H9 (cell line): ENCODE results near the gene FCHSD2. TPM values are rescaled to one million over a fixed set of nuclear protein-coding genes. Genes with fewer than 3 reads are reported as not detected.

Experiments used
- DNase-seq: peaks from one replicate; pipeline ENCODE4 v3.0.0-alpha.2; 2017
- H2AFZ ChIP-seq: one replicate; pipeline ENCODE4 v1.6.1; 2013; ENCODE audit warnings: mild to moderate bottlenecking, low read length, control low read depth, moderate library complexity
- H2AK5ac ChIP-seq: 2 replicates; pipeline ENCODE4 v1.6.1; 2013; ENCODE audit warnings: low read length, control low read depth, mixed read lengths; ENCODE audit not compliant: insufficient read length
- H2BK120ac ChIP-seq: one replicate; pipeline ENCODE4 v1.6.1; 2013; ENCODE audit warnings: low read depth, mild to moderate bottlenecking, low read length, control low read depth, inconsistent platforms; ENCODE audit not compliant: poor library complexity, severe bottlenecking
- H2BK12ac ChIP-seq: 2 replicates; pipeline ENCODE4 v1.6.1; 2013; ENCODE audit warnings: low read length, control low read depth, mixed read lengths, low read depth; ENCODE audit not compliant: insufficient read length
- H2BK15ac ChIP-seq: 2 replicates; pipeline ENCODE4 v1.6.1; 2013; ENCODE audit warnings: low read depth, low read length, control low read depth
- H2BK20ac ChIP-seq: one replicate; pipeline ENCODE4 v1.6.1; 2013; ENCODE audit warnings: low read depth, mild to moderate bottlenecking, low read length, control low read depth, inconsistent platforms; ENCODE audit not compliant: poor library complexity, severe bottlenecking
- H2BK5ac ChIP-seq: 2 replicates; pipeline ENCODE4 v1.6.1; 2013; ENCODE audit warnings: low read length, control low read depth, mixed read lengths; ENCODE audit not compliant: insufficient read length
- H3K14ac ChIP-seq: 2 replicates; pipeline ENCODE4 v1.6.1; 2013; ENCODE audit warnings: low read length, control low read depth; ENCODE audit not compliant: insufficient read depth
- H3K18ac ChIP-seq: 2 replicates; pipeline ENCODE4 v1.6.1; 2013; ENCODE audit warnings: low read depth, mild to moderate bottlenecking, mixed read lengths, low read length, control low read depth; ENCODE audit not compliant: insufficient read length
- H3K23ac ChIP-seq: 2 replicates; pipeline ENCODE4 v1.6.1; 2013; ENCODE audit warnings: low read length, control low read depth, mixed read lengths, low read depth; ENCODE audit not compliant: insufficient read length
- H3K23me2 ChIP-seq: 2 replicates; pipeline ENCODE4 v1.6.1; 2013; ENCODE audit warnings: low read depth, mild to moderate bottlenecking, mixed read lengths, low read length, control low read depth; ENCODE audit not compliant: insufficient read length, poor library complexity, severe bottlenecking
- H3K27ac ChIP-seq: 2 replicates; pipeline ENCODE4 v1.5.1; 2013; ENCODE audit warnings: low read length, control low read depth, mixed read lengths, low read depth; ENCODE audit not compliant: insufficient read length
- H3K27me3 ChIP-seq: 2 replicates; pipeline ENCODE4 v1.6.1; 2013; ENCODE audit warnings: low read length, control low read depth, inconsistent platforms; ENCODE audit not compliant: insufficient read depth
- H3K4ac ChIP-seq: 2 replicates; pipeline ENCODE4 v1.6.1; 2013; ENCODE audit warnings: low read depth, mild to moderate bottlenecking, control low read depth, inconsistent platforms, low read length, moderate library complexity
- H3K4me1 ChIP-seq: 2 replicates; pipeline ENCODE4 v1.6.1; 2013; ENCODE audit warnings: low read length, control low read depth, inconsistent platforms; ENCODE audit not compliant: insufficient read depth
- H3K4me2 ChIP-seq: 2 replicates; pipeline ENCODE4 v1.6.1; 2013; ENCODE audit warnings: low read length, control low read depth, mixed read lengths; ENCODE audit not compliant: insufficient read length, insufficient read depth
- H3K56ac ChIP-seq: 2 replicates; pipeline ENCODE4 v1.6.1; 2013; ENCODE audit warnings: low read depth, mild to moderate bottlenecking, mixed read lengths, low read length, control low read depth; ENCODE audit not compliant: insufficient read length
- H3K79me1 ChIP-seq: 2 replicates; pipeline ENCODE4 v1.6.1; 2013; ENCODE audit warnings: low read depth, mild to moderate bottlenecking, moderate library complexity, low read length, control low read depth, inconsistent platforms; ENCODE audit not compliant: insufficient read depth, poor library complexity, severe bottlenecking
- H3K79me2 ChIP-seq: 2 replicates; pipeline ENCODE4 v1.6.1; 2013; ENCODE audit warnings: low read length, control low read depth, inconsistent platforms; ENCODE audit not compliant: insufficient read depth
- H3K9ac ChIP-seq: 2 replicates; pipeline ENCODE4 v1.6.1; 2013; ENCODE audit warnings: low read length, control low read depth, mixed read lengths; ENCODE audit not compliant: insufficient read length; ENCODE audit errors: extremely low read depth
- H3K9me3 ChIP-seq: one replicate; pipeline ENCODE4 v1.6.1; 2013; ENCODE audit warnings: low read depth, low read length, inconsistent platforms; ENCODE audit not compliant: control insufficient read depth
- H3T11ph ChIP-seq: one replicate; pipeline ENCODE4 v1.6.1; 2013; ENCODE audit warnings: mild to moderate bottlenecking, low read length, control low read depth, inconsistent platforms
- H4K20me1 ChIP-seq: one replicate; pipeline ENCODE4 v1.6.1; 2013; ENCODE audit not compliant: control insufficient read depth, insufficient read length, insufficient read depth
- H4K5ac ChIP-seq: 2 replicates; pipeline ENCODE4 v1.6.1; 2013; ENCODE audit warnings: low read depth, mild to moderate bottlenecking, mixed read lengths, low read length, control low read depth; ENCODE audit not compliant: insufficient read length
- H4K8ac ChIP-seq: replicated peaks from 2 replicates; pipeline ENCODE4 v1.6.1; 2013; ENCODE audit warnings: low read length, control low read depth, mixed read lengths, low read depth; ENCODE audit not compliant: insufficient read length
- H4K91ac ChIP-seq: 2 replicates; pipeline ENCODE4 v1.6.1; 2013; ENCODE audit warnings: low read depth, mild to moderate bottlenecking, moderate library complexity, mixed read lengths, low read length, control low read depth; ENCODE audit not compliant: insufficient read length
- H3K27ac Mint-ChIP-seq, 3 experiments: 2 replicates in 2 of 3; 3 replicates in 1 of 3; pipeline ENCODE4 v1.8.0; 2020 to 2021; ENCODE audit warnings: mixed read lengths in 3 of 3, mild to moderate bottlenecking in 1 of 3, moderate library complexity in 1 of 3
- H3K27me3 Mint-ChIP-seq: 2 replicates; pipeline ENCODE4 v1.8.0; 2021; ENCODE audit warnings: low read depth, mild to moderate bottlenecking, moderate library complexity, mixed read lengths
- H3K36me3 Mint-ChIP-seq, 3 experiments: 2 replicates in 2 of 3; 3 replicates in 1 of 3; pipeline ENCODE4 v1.8.0; 2020 to 2021; ENCODE audit warnings: low read depth in 3 of 3, mixed read lengths in 3 of 3; ENCODE audit not compliant: insufficient read depth in 1 of 3
- H3K4me1 Mint-ChIP-seq, 2 experiments: 2 replicates each; pipeline ENCODE4 v1.8.0; 2020; ENCODE audit warnings: mixed read lengths in 2 of 2
- H3K4me3 Mint-ChIP-seq, 2 experiments: 2 replicates in 1 of 2; 3 replicates in 1 of 2; pipeline ENCODE4 v1.8.0; 2020 to 2021; ENCODE audit warnings: mild to moderate bottlenecking in 2 of 2, mixed read lengths in 2 of 2, moderate library complexity in 1 of 2
- H3K9me3 Mint-ChIP-seq, 2 experiments: 2 replicates in 1 of 2; 3 replicates in 1 of 2; pipeline ENCODE4 v1.8.0; 2020; ENCODE audit warnings: mild to moderate bottlenecking in 2 of 2, mixed read lengths in 2 of 2, moderate library complexity in 1 of 2
- WGBS: extraction: QIAGEN DNeasy Blood & Tissue Kit; methylation state at CpG from one replicate; pipeline ENCODE4 v1.1.7; 2013; ENCODE audit warnings: missing lambda C conversion rate, low lambda C conversion rate, mixed read lengths; ENCODE audit not compliant: insufficient read length; ENCODE audit errors: extremely low coverage; 5-methylcytosine and 5-hydroxymethylcytosine counted together
- total RNA-seq: library from RNA; stranded (reverse); gene quantifications from 2 replicates; pipeline ENCODE4 v1.2.1, GENCODE V29; 2021
- TF ChIP-seq, protein P1 (sequence below): fragments of 200-600 bp; sonication (generic); conservative IDR thresholded peaks from 3 replicates; pipeline ENCODE4 v1.8.0; 2021; ENCODE audit warnings: antibody characterized with exemption, mild to moderate bottlenecking

The FCHSD2 gene
- total RNA-seq, 1 experiment from 2014 or later: 17.8 TPM

- H2AFZ ChIP-seq: no peak overlapping the region
Observed at GRCh38 chr11:72947229-72947628, 194.9 kb downstream of the FCHSD2 start.

More at GRCh38 chr11:72947229-72947628, 194.9 kb downstream of the FCHSD2 start:
- Histone ChIP-seq H3K9me3 (no peaks in the 10 kb centered on the region), H3K4me2 (no peak overlapping the region), H2BK5ac (no peak overlapping the region), H2BK120ac (no peak overlapping the region), H3K27ac (no peak overlapping the region), H3K23me2 (no peaks in the 10 kb centered on the region), H2BK12ac (no peak overlapping the region), H4K8ac (no peak overlapping the region), H3T11ph (no peak overlapping the region), H3K14ac (no peak overlapping the region), H3K23ac (no peak overlapping the region), H3K79me1 (no peaks in the 10 kb centered on the region), H3K9ac (no peak overlapping the region), H3K56ac (no peak overlapping the region), H2BK15ac (no peak overlapping the region), H3K4me1 (no peaks in the 10 kb centered on the region; the same call in 1 of the 2 replicates), H4K5ac (no peak overlapping the region), H4K20me1 (no peaks in the 10 kb centered on the region), H4K91ac (no peak overlapping the region), H2BK20ac (no peak overlapping the region), H2AK5ac (no peak overlapping the region), H3K79me2 (no peaks in the 10 kb centered on the region), H3K18ac (no peak overlapping the region), H3K4ac (no peak overlapping the region), H3K27me3 (no peaks in the 10 kb centered on the region)
- Mint-ChIP-seq H3K36me3 (no peaks in the 10 kb centered on the region; a peak in 1 of 7 replicates), H3K9me3 (no peaks in the 10 kb centered on the region; a peak in 1 of 5 replicates), H3K27me3 (no peaks in the 10 kb centered on the region), H3K4me1 (peaks cover 15 to 16% of the 10 kb centered on the region in 2 experiments), H3K27ac (no peak overlapping the region), H3K4me3 (no peak overlapping the region)
- DNase-seq: no peak
- no CpG with 5 or more reads among the region's 1 CpG for WGBS
- TF ChIP-seq, protein P1, sequence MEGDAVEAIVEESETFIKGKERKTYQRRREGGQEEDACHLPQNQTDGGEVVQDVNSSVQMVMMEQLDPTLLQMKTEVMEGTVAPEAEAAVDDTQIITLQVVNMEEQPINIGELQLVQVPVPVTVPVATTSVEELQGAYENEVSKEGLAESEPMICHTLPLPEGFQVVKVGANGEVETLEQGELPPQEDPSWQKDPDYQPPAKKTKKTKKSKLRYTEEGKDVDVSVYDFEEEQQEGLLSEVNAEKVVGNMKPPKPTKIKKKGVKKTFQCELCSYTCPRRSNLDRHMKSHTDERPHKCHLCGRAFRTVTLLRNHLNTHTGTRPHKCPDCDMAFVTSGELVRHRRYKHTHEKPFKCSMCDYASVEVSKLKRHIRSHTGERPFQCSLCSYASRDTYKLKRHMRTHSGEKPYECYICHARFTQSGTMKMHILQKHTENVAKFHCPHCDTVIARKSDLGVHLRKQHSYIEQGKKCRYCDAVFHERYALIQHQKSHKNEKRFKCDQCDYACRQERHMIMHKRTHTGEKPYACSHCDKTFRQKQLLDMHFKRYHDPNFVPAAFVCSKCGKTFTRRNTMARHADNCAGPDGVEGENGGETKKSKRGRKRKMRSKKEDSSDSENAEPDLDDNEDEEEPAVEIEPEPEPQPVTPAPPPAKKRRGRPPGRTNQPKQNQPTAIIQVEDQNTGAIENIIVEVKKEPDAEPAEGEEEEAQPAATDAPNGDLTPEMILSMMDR: no peak
